GM12878 (cell line): ENCODE data around the gene C15orf40. TPM values are rescaled to one million over a fixed set of nuclear protein-coding genes. Genes with fewer than 3 reads are reported as not detected.

ENCODE experiments used
- ATAC-seq: fragments of 200-7000 bp; cut with Tn5 transposase; 3 replicates; pipeline ENCODE4 v1.9.1; 2020; ENCODE audit warnings: mild to moderate bottlenecking, moderate library complexity
- BruUV-seq: library from RNA; stranded (reverse); fragments of 400-500 nt; replicated peaks from 2 replicates; lab custom pipeline; 2021; lab: Mats Ljungman, UMichigan
- CTCF ChIA-PET: fragments of 300-600 bp; sonication (Branson Sonifier 250); formaldehyde crosslinking; extraction: SDS; loops from one replicate; lab custom pipeline; 2021; ENCODE audit warnings: inconsistent platforms; lab: Yijun Ruan, JAX
- POLR2A ChIA-PET: fragments of 350-600 bp; formaldehyde crosslinking; extraction: SDS; loops from one replicate; lab custom pipeline; 2021; ENCODE audit warnings: inconsistent platforms; lab: Charles Lee
- RAD21 ChIA-PET: fragments of 300-600 bp; sonication (Branson Sonifier 250); formaldehyde crosslinking; loops from one replicate; lab custom pipeline; 2023; ENCODE audit warnings: antibody characterized with exemption; ENCODE audit not compliant: unreplicated experiment; lab: Charles Lee
- SMC1A ChIA-PET: fragments of 300-600 bp; sonication (Branson Sonifier 250); formaldehyde crosslinking; loops from one replicate; lab custom pipeline; 2023; ENCODE audit not compliant: unreplicated experiment, uncharacterized antibody; lab: Charles Lee
- DNase-seq: peaks from one replicate; pipeline ENCODE4 v3.0.0-alpha.2; 2011; ENCODE audit warnings: low read depth, low spot score
- FAIRE-seq: peaks from 3 replicates; lab custom pipeline; 2011; peaks lifted over from hg19 to GRCh38; lab: Jason Lieb, UNC
- H2AFZ ChIP-seq: 2 replicates; pipeline ENCODE4 v1.6.0; 2011; ENCODE audit warnings: low read depth, low read length, control low read depth; ENCODE audit not compliant: control insufficient read depth
- H3K27ac ChIP-seq: 2 replicates; pipeline ENCODE4 v1.5.1; 2011; ENCODE audit warnings: control low read depth; ENCODE audit not compliant: control insufficient read depth, insufficient read depth
- H3K27me3 ChIP-seq, 2 experiments: replicated peaks in 1 of 2; 2 replicates each; pipeline versions ENCODE4 v1.6.0 to v1.6.1; 2011; ENCODE audit warnings: low read length in 1 of 2; ENCODE audit not compliant: control insufficient read depth in 2 of 2, insufficient read depth in 2 of 2
- H3K36me3 ChIP-seq, 2 experiments: 2 replicates each; pipeline ENCODE4 v1.5.1; 2011; ENCODE audit warnings: low read length in 1 of 2; ENCODE audit not compliant: control insufficient read depth in 2 of 2, insufficient read depth in 2 of 2
- H3K4me1 ChIP-seq: 2 replicates; pipeline ENCODE4 v1.6.1; 2011; ENCODE audit warnings: mild to moderate bottlenecking, low read length, moderate library complexity, mixed read lengths; ENCODE audit not compliant: control insufficient read depth, insufficient read depth
- H3K4me2 ChIP-seq: 2 replicates; pipeline ENCODE4 v1.6.0; 2011; ENCODE audit warnings: control low read depth; ENCODE audit not compliant: control insufficient read depth, insufficient read depth
- H3K4me3 ChIP-seq: fragments of 200-600 bp; sonication (generic); 2 replicates; pipeline ENCODE4 v1.5.1; 2016
- H3K79me2 ChIP-seq: 2 replicates; pipeline ENCODE4 v1.6.0; 2011; ENCODE audit warnings: low read length; ENCODE audit not compliant: control insufficient read depth, insufficient read depth
- H3K9ac ChIP-seq: 2 replicates; pipeline ENCODE4 v1.8.0; 2011; ENCODE audit warnings: low read length, control low read depth, mixed read lengths; ENCODE audit not compliant: control insufficient read depth, insufficient read depth
- H3K9me3 ChIP-seq: replicated peaks from 3 replicates; pipeline ENCODE4 v1.5.1; 2011; ENCODE audit warnings: mild to moderate bottlenecking, low read length; ENCODE audit not compliant: control insufficient read depth, insufficient read depth
- H4K20me1 ChIP-seq: 2 replicates; pipeline ENCODE4 v1.6.0; 2011; ENCODE audit not compliant: control insufficient read depth, insufficient read depth
- CBX5 ChIP-seq: sonication (generic); IDR thresholded peaks from 2 replicates; pipeline ENCODE4 v1.6.1; 2016; ENCODE audit warnings: low read depth, moderate library complexity, mild to moderate bottlenecking, inconsistent platforms
- CREB1 ChIP-seq: IDR thresholded peaks from 2 replicates; pipeline ENCODE4 v1.6.1; 2012; ENCODE audit warnings: low read depth, mild to moderate bottlenecking, inconsistent platforms
- CREM ChIP-seq: IDR thresholded peaks from 2 replicates; pipeline ENCODE4 v1.6.1; 2014; ENCODE audit warnings: antibody characterized with exemption, low read depth
- E2F8 ChIP-seq: fragments of 450-650 bp; IDR thresholded peaks from 2 replicates; pipeline ENCODE4 v1.6.1; 2018; ENCODE audit warnings: mild to moderate bottlenecking, low read depth, moderate library complexity; ENCODE audit not compliant: partially characterized antibody
- EGR1 ChIP-seq, 2 experiments: IDR thresholded peaks; 1 replicate in 1 of 2; 2 replicates in 1 of 2; pipeline ENCODE4 v1.6.1; 2011 to 2012; ENCODE audit warnings: low read depth in 2 of 2, low read length in 2 of 2, borderline replicate concordance in 1 of 2, mild to moderate bottlenecking in 1 of 2, moderate library complexity in 1 of 2
- EP300 ChIP-seq, 2 experiments: fragments of 150-350 bp in 1 of 2; IDR thresholded peaks; 2 replicates each; pipeline ENCODE4 v1.6.1; 2011 to 2012; ENCODE audit warnings: low read depth in 2 of 2, low read length in 2 of 2, borderline replicate concordance in 1 of 2, improper control_type of control experiment in 1 of 2, inconsistent platforms in 1 of 2; ENCODE audit not compliant: control insufficient read depth in 1 of 2
- HSF1 ChIP-seq: fragments of 150-350 bp; IDR thresholded peaks from 2 replicates; pipeline ENCODE4 v1.6.1; 2014; ENCODE audit warnings: mild to moderate bottlenecking, low read depth, low read length
- MAX ChIP-seq: IDR thresholded peaks from 2 replicates; pipeline ENCODE4 v1.6.1; 2012; ENCODE audit warnings: low read depth, low read length, improper control_type of control experiment
- MYC ChIP-seq: IDR thresholded peaks from 2 replicates; pipeline ENCODE4 v1.6.1; 2011; ENCODE audit warnings: mild to moderate bottlenecking, low read length, moderate library complexity, inconsistent platforms; ENCODE audit not compliant: insufficient read depth, insufficient replicate concordance, insufficient read length, severe bottlenecking
- POLR2AphosphoS5 ChIP-seq: IDR thresholded peaks from 2 replicates; pipeline ENCODE4 v1.6.1; 2011; ENCODE audit warnings: mild to moderate bottlenecking, low read length, inconsistent platforms
- RFX5 ChIP-seq: IDR thresholded peaks from 2 replicates; pipeline ENCODE4 v1.6.1; 2011; ENCODE audit warnings: low read depth, low read length, improper control_type of control experiment
- SPI1 ChIP-seq: IDR thresholded peaks from 2 replicates; pipeline ENCODE4 v1.6.1; 2011; ENCODE audit warnings: low read depth, mild to moderate bottlenecking, low read length, moderate library complexity, borderline replicate concordance; ENCODE audit not compliant: insufficient read depth
- SUPT20H ChIP-seq: IDR thresholded peaks from 2 replicates; pipeline ENCODE4 v1.6.1; 2011; ENCODE audit warnings: low read depth, mild to moderate bottlenecking, low read length, moderate library complexity, borderline replicate concordance; ENCODE audit not compliant: control insufficient read depth
- ZNF687 ChIP-seq: fragments of 450-650 bp; IDR thresholded peaks from 2 replicates; pipeline ENCODE4 v1.6.1; 2017; ENCODE audit warnings: mild to moderate bottlenecking, moderate library complexity
- ZSCAN29 ChIP-seq: fragments of 450-650 bp; IDR thresholded peaks from 2 replicates; pipeline ENCODE4 v1.6.1; 2017; ENCODE audit warnings: mild to moderate bottlenecking, moderate library complexity
- WGBS: methylation state at CpG from one replicate; pipeline ENCODE4 v1.1.6; 2016; ENCODE audit warnings: low lambda C conversion rate; ENCODE audit not compliant: insufficient replicate concordance, insufficient coverage; ENCODE audit errors: missing lambda C conversion rate; 5-methylcytosine and 5-hydroxymethylcytosine counted together
- in situ Hi-C: fragments of 300-500 bp; cut with MboI; formaldehyde crosslinking; loops from 9 replicates; pipeline ENCODE4 v1.14.3; 2018; ENCODE audit warnings: mixed read lengths
- intact Hi-C: fragments of 100-400 bp; cut with micrococcal nuclease; formaldehyde crosslinking; loops from one replicate; pipeline ENCODE4 v1.14.2; 2022; ENCODE audit not compliant: unreplicated experiment
- polyA plus RNA-seq, 11 experiments: library from polyadenylated mRNA; depleted of rRNA in 4 of 11; unstranded in 6 of 11; stranded (reverse) in 5 of 11; fragments of >200 nt; fragmentation: Nextera tagmentation in 4 of 11; fragmentation: Illumina TruSeq in 1 of 11; extraction: Ambion mirVana in 4 of 11; extraction: Trizol in 1 of 11; gene quantifications; 1 replicate in 1 of 11; 2 replicates in 10 of 11; pipeline versions ENCODE4 v1.2.1 to v1.2.3, GENCODE V29; 2011 to 2016; ENCODE audit warnings: inconsistent platforms in 2 of 11, missing spikeins in 2 of 11, low read depth in 1 of 11
- total RNA-seq, 4 experiments: library from RNA; depleted of rRNA in 3 of 4; stranded (reverse); fragments of >200 nt in 3 of 4; fragmentation: Illumina TruSeq in 1 of 4; extraction: Trizol in 1 of 4; gene quantifications; 2 replicates each; pipeline versions ENCODE4 v1.2.1 to v1.2.3, GENCODE V29; 2013 to 2021

Gene C15orf40
- total and polyA plus RNA-seq, 10 of the 15 experiments (the other 5 are each of a cell fraction or from before 2014, with no cell fraction given): 21.3 to 70.0 (median 31.8) TPM

DNA sequence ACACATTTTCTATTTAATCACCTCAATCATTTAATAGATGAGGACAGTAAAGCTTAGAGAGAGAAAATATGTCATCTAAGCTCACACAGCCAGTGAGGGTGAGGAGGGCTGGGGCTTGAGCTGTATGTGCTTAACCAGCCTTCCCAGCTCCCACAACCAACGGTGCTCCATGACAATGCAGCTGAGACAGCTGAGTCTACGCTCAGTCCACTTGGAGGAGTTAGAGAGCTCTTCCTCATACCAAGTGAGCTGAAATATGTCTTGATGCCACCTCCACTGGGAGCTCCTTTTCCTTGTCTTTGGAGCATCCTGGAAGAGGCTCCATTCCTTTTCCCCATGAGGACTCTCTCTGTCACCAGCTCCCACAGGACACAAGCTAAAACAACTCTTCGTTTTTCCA is 68.3 kb downstream of the C15orf40 start:
- Histone ChIP-seq H3K4me3 (no peak overlapping the region), H2AFZ (no peak overlapping the region), H3K4me1 (no peaks in the 10 kb centered on the region), H3K9me3 (no peaks in the 10 kb centered on the region), H3K36me3 (no peaks in the 10 kb centered on the region), H3K4me2 (no peak overlapping the region), H3K9ac (no peak overlapping the region), H3K79me2 (no peaks in the 10 kb centered on the region), H3K27ac (no peak overlapping the region), H4K20me1 (no peaks in the 10 kb centered on the region), H3K27me3 (peaks cover 3% of the 10 kb centered on the region in 2 experiments; a peak in 3 of 4 replicates)
- ChIA-PET SMC1A (interaction anchor here (1.1 kb wide), 1 partner anchor 41 kb away, joined by 3 read pairs; no protein-coding TSS in a partner anchor), CTCF (no interaction called here), POLR2A (no interaction called here), RAD21 (no interaction called here)
- intact Hi-C loops: no loop called here
- no TSS peak for BruUV-seq
- in situ Hi-C loops: no loop called here
- DNase-seq (no peak), FAIRE-seq (no peak), ATAC-seq (no peak)
- 42% methylated on average over 3 of the region's 3 CpGs for WGBS
- TF ChIP-seq HSF1 (no peak), CBX5 (no peak), CREM (no peak), ZNF687 (no peak), POLR2AphosphoS5 (no peak), E2F8 (no peak), RFX5 (no peak), EGR1 (IDR thresholded peaks at IDR 0.05; ENCODE audit: borderline replicate concordance in 1 of 2, low read depth in 2 of 2, low read length in 2 of 2) (no peak), MAX (no peak), CREB1 (no peak), MYC (no peak), SPI1 (no peak), SUPT20H (no peak), ZSCAN29 (no peak), EP300 (IDR thresholded peaks at IDR 0.05; ENCODE audit: borderline replicate concordance in 1 of 2, control insufficient read depth in 1 of 2, low read depth in 2 of 2, low read length in 2 of 2) (no peak)
